ENCODE data around the gene DNAJC11.
"Not testable (repeated sequence)": the region's sequence is repeated elsewhere in the genome, so short reads cannot be mapped to it uniquely, and the experiment has no call there.

Gene DNAJC11

GRCh38 chr1:6646499-6647148, 55.0 kb downstream of the DNAJC11 start:
- TF ChIP-seq GLIS3 (CRISPR knock-in tag; IDR thresholded peaks at IDR 0.05) (no peak), PATZ1 (CRISPR knock-in tag; IDR thresholded peaks at IDR 0.05; ENCODE audit: borderline replicate concordance) (no peak), POU6F1 (CRISPR knock-in tag; IDR thresholded peaks at IDR 0.05; ENCODE audit: borderline replicate concordance, low read depth) (no peak), ZFP30 (CRISPR knock-in tag; IDR thresholded peaks at IDR 0.05) (no peak), ISL1 (CRISPR knock-in tag; IDR thresholded peaks at IDR 0.05) (no peak), TSHZ2 (CRISPR knock-in tag; IDR thresholded peaks at IDR 0.05) (no peak), ZC3H10 (CRISPR knock-in tag; IDR thresholded peaks at IDR 0.05) (no peak), CSRNP3 (CRISPR knock-in tag; IDR thresholded peaks at IDR 0.05) (no peak), CREB5 (CRISPR knock-in tag; IDR thresholded peaks at IDR 0.05; ENCODE audit: low read depth) (no peak), ZNF565 (CRISPR knock-in tag; conservative IDR thresholded peaks at IDR 0.05; ENCODE audit: low read depth) (no peak), PPARA (CRISPR knock-in tag; IDR thresholded peaks at IDR 0.05; ENCODE audit: borderline replicate concordance) (no peak), SNAI2 (CRISPR knock-in tag; IDR thresholded peaks at IDR 0.05) (no peak)

GRCh38 chr1:6645018-6645417, 56.6 kb downstream of the DNAJC11 start:
- no peak for ATAC-seq
- no peak for TF ChIP-seq PPARA (CRISPR knock-in tag; IDR thresholded peaks at IDR 0.05; ENCODE audit: borderline replicate concordance)
- TF ChIP-seq TCF4 (CRISPR knock-in tag; IDR thresholded peaks at IDR 0.05; ENCODE audit: borderline replicate concordance), result no peak
- no peak for TF ChIP-seq OSR1 (CRISPR knock-in tag; IDR thresholded peaks at IDR 0.05)
- no peak for TF ChIP-seq PATZ1 (CRISPR knock-in tag; IDR thresholded peaks at IDR 0.05; ENCODE audit: borderline replicate concordance)
- TF ChIP-seq RARB (CRISPR knock-in tag; IDR thresholded peaks at IDR 0.05), result no peak

More at GRCh38 chr1:6646499-6647148, 55.0 kb downstream of the DNAJC11 start:
- peak; percentile 73 for ATAC-seq

GRCh38 chr1:6640867-6641266, 60.7 kb downstream of the DNAJC11 start:
- not testable (repeated sequence) for ATAC-seq

- TF ChIP-seq OSR1 (CRISPR knock-in tag; IDR thresholded peaks at IDR 0.05) (no peak), BACH2 (CRISPR knock-in tag; IDR thresholded peaks at IDR 0.05; ENCODE audit: borderline replicate concordance) (no peak), ARNTL (CRISPR knock-in tag; IDR thresholded peaks at IDR 0.05; ENCODE audit: borderline replicate concordance, low read depth) (no peak), CSDC2 (CRISPR knock-in tag; IDR thresholded peaks at IDR 0.05) (no peak), CSRNP3 (CRISPR knock-in tag; IDR thresholded peaks at IDR 0.05) (no peak), TSHZ2 (CRISPR knock-in tag; IDR thresholded peaks at IDR 0.05) (no peak), PPARA (CRISPR knock-in tag; IDR thresholded peaks at IDR 0.05; ENCODE audit: borderline replicate concordance) (no peak)
- no peak for ATAC-seq
Measured at GRCh38 chr1:6638226-6638625, 63.4 kb downstream of the DNAJC11 start.
